GM21447 (cell line): ENCODE data around the gene ZNF138.
"Not testable (repeated sequence)": the region's sequence is repeated elsewhere in the genome, so short reads cannot be mapped to it uniquely, and the experiment has no call there.

Experiments
- ATAC-seq: cut with Tn5 transposase; IDR thresholded peaks from one replicate; pipeline ENCODE4 v1.9.1; 2021; ENCODE audit not compliant: unreplicated experiment

Gene ZNF138

DNA sequence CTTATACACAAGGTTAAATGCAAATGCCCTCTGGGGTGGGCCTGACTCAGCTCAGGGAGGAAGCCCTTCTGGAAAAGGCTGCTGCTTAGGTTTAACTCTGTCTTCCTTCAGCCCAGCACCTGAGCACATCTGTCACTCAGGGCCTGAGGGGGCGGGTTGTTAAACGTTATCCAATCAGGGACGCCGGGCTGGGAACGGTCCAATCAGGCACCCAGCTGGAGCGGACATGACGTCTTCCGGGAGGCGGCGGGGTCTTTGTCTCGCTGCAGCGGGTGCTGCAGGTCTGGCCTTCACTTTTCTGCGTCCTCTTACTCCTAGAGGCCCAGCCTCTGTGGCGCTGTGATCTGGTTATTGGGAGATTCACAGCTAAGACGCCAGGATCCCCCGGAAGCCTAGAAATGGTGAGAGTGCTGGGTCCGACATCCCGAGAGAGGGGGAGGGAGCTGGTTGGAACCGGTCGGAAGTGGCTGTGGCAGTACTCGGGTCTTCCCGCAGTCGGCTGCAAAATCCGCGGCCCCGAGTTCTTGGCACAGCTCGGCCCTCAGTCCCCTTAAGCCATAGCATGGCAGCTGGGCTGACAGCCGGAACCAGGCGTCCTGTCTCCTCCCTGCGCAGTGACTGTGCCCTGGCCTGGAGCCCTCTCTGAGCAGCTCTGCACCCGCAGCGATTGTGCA, at the start of gene ZNF138:
TSS of gene ZNF138 (plus strand) at position 258 of the 674 bp plus-strand sequence. CDS start at position 399, 141 bp downstream.
- peak; percentile 100 for ATAC-seq

DNA sequence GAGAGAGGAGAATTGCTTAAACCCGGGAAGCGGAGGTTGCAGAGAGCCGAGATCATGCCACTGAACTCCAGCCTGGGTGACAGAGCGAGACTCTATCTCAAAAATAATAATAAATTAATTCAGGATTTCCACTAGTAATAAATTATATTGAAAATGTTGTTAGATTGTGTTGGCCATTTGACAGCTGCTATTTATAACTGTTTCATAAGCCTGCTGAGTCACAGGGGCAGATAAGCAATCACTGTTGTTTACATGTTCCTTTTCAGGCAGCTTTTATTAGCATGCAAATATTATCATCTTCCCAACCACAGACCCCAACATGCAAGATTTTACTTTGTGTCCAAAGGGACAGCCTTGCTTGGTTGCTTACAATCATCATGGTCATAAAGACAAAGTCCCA, 49.5 kb upstream of the ZNF138 start:
- no peak for ATAC-seq

DNA sequence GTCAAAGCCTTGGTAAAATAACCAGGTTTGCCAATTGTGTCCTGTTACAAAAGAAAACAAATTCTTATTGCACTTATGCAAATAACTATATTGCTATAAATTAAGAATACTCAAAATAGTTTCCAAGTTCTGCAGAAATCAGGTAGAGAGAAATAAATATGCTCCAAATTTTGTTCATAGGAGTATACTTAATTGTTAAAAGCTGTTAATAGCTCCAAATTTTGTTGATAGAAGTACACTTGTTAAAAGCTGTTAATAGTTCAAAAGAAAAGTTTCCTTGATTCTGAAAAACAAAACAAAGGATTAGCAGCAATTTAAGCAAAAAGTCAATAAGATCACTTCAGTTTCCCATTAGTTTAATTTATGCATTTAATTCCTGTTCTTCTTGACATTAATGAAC, 46.4 kb upstream of the ZNF138 start:
- ATAC-seq, result no peak

DNA sequence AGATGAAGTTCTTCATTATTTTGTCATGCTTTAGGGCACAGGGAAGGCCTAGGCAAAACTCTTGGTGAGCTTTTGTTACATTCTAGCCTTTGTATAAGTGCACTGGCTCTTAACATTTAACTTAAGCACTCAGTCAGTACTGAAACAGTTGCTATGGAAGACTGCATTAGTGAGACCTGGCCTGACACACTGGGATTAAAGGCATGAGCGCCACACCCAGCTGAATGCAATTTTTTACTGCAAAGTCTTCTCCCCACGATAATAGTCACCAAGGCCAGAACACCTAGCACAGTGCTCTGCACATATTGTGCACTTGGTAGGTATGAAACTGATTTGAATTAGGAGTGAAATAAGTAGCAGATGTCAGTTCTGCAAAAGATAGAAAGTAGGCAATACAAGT, 41.2 kb upstream of the ZNF138 start:
- ATAC-seq, result no peak

DNA sequence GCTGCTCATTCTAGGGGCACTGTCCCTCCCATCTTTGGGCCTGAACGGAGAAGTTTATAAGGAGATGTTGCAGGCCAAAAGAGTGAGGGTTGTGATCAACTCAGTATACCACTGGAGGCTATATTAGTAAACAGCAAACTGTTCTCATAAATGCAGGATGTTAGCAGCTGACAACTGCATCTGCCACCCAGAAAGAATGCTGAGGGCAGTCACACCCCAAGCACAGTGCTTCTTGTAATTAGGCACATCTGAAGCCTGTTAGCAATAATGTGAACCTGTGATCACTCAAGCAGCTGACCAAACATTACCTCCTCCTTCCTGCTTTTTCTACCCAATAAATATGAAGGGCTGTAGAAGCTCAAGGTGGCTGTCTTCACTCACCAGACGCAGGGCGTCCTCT, 38.4 kb upstream of the ZNF138 start:
- ATAC-seq, result no peak

DNA sequence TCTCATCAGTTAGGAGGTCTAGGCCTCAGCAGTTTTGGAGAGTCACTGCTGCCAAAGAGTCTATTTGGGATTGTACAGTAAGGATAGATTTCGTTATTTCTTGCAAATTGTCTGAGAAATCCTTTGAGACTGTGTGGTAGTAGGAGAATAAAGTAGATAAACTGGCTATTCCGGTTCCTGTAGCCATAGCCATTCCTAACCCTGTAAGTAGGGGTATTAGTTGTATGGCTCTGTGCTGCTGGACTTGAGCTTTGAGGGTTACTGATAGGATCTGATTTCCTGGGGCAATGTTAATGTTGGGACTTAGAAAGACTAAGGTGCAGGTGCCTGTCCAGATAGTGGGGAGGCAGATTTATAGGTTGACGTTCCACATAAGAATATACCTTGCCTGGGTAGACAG, 36.1 kb upstream of the ZNF138 start:
- no peak for ATAC-seq

DNA sequence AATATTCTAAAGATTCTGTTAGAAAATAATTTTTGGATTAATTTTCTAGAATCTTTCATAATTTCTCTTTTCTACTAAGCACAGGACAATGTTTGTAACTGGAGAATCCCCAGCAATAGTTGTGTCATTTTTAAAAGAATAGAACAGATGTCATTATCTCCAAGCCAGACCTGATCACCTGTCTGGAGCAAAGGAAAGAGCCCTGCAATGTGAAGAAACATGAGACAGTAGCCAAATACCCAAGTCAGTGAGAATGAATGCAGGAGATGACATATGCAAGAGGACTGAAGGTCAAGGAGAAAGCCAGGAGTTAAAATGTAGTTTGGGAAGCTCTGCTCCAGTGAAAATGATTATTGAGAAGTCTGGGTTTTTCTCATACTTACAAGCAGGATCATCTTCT, 25.4 kb upstream of the ZNF138 start:
- ATAC-seq, result no peak

DNA sequence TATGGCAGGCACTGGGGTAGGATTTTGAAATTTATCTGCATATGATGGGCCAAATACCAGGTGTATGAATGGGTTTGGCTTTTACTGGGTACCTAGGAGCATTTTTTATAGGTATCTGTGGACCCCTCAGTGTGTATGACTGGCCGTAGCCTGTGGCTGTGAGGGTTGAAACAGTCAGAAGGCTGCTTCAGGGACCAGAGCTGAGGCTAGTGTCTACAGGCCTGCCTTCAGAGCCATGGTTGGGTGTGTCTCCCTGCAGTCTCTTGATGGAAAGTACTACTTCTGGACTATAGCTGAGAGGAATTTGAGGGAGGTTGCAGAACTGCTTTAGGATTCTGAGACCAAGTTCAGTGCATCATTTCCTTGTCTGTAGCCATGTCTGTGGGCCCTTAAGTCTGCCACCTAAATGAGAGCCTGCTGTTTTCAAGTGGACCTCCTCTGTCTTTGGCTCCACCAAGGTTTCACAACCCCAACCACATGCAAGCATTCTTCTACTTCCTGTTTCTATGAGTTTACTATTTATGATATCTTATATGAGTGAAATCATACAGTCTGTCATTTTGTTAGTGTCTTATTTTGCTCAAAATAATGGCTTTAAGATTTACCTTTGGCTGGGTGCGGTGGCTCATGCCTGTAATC, 19.9 kb upstream of the ZNF138 start:
- no peak for ATAC-seq

DNA sequence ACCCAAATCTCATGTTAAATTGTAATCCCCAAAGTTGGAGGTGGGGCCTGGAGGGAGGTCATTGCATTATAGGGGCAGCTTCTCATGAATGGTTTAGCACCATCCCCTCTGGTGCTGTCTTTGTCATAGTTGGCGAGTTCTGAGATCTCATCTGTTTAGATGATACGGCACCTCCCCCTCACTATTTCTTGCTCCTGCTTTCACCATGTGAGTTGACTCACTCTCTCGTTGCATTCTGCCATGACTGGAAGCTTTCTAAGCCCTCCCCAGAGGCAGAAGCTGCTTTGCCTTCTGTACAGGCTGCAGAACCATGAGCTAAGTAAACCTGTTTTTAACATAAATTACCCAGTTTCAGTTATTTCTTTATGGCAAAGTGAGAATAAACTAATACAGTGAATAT, 18.9 kb upstream of the ZNF138 start:
- no peak for ATAC-seq

DNA sequence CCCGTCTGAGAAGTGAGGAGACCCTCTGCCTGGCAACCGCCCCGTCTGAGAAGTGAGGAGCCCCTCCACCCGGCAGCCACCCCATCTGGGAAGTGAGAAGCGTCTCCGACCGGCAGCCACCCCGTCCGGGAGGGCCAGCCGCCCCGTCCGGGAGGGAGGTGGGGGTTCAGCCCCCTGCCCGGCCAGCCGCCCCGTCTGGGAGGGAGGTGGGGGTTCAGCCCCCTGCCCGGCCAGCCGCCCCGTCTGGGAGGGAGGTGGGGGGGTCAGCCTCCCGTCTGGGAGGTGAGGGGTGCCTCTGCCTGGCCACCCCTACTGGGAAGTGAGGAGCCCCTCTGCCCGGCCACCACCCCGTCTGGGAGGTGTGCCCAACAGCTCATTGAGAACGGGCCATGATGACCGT, 9.4 kb upstream of the ZNF138 start:
- ATAC-seq, result not testable (repeated sequence)

DNA sequence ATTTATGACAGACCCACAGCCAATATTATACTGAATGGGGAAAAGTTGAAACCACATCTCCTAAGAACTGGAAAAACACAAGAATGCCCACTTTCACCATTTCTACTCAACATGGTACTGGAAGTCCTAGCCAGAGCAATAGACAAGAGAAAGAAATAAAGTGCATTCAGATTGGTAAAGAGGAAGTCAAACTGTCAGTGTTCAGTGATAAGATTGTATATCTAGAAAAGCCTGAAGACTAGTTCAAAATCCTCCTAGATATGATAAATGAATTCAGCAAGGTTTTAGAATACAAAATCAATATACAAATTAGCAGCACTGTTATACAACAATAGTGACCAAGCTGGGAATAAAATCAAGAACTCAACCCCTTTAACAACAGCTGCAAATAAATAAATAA, 6.9 kb upstream of the ZNF138 start:
- no peak for ATAC-seq

DNA sequence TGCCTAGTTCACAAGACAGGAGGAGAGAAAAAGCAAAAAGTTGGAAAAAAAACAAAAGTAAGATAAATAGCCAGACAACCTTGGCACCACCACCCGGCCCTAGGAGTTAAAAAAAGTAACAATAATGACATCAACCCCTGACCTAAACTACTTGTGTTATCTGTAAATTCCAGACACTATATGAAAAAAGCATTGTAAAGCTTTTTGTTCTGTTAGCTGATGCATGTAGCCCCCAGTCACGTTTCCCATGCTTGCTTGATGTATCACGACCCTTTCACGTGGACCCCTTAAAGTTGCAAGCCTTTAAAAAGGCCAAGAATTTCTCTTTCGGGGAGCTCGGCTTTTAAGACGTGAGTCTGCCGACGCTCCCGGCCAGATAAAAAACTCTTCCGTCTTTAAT, 5.0 kb upstream of the ZNF138 start:
- not testable (repeated sequence) for ATAC-seq

DNA sequence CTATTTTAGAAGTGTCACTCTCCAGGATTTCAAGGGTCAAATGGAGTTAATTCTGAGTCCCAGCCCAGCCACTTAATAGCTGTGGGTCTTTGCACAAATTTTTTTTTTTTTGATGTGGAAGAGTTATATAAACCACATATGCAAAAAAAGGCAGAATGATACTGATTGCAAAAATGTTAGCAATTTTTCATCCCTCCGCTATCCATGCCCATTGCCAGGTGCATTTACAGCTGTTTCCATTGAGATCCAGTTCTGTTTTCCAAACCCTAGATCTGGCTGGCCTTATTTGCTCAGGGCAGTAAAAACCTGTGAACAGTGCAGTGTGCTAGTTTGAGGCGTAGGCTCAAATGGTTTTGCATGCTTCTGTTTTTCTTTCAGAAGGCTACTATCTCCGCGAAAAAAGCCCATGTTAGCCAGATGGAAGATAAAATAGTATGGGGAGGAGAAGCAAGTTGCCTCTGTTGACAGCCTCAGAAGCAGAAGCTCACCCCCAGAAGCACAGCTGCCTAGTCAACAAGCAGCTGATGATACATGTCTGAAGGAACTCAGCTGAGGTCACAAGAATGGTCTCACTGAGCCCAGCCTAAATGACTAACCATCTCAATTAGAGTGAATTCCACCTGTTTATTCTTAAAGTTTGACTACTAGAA, 997 bp upstream of the ZNF138 start:
- ATAC-seq, result no peak

DNA sequence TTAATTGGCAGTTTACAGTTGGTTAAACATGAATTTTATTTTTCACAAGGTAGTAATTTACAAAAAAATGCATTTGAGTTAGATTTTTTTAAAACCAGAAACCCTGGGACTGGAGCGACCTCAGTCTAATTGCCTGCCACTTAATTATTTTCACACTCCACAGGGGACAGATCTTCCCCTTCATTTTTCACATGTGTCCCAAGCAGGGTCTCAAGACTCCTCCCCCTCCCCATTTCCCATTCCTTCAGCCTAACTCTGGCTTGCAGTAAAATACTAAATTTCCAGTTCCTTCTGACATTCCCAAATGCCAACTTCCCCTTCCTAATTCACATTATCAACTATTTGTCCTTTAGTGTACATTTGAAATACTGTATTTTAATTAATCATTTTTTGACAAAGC, 948 bp downstream of the ZNF138 start:
- ATAC-seq, result no peak

DNA sequence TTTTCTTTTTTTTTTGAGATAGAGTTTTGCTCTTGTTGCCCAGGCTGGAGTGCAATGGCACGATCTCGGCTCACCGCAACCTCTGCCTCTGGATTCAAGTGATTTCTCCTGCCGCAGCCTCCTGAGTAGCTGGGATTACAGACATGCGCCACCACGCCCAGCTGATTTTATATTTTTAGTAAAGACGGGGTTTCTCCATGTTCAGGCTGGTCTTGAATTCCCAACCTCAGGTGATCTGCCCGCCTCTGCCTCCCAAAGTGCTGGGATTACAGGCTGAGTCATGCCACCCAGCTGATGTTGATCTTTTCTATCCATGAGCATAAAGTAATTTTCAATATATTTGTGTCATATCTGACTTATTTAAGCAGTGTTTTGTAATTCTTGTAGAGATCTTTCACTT, 4.9 kb downstream of the ZNF138 start:
- ATAC-seq, result not testable (repeated sequence)

DNA sequence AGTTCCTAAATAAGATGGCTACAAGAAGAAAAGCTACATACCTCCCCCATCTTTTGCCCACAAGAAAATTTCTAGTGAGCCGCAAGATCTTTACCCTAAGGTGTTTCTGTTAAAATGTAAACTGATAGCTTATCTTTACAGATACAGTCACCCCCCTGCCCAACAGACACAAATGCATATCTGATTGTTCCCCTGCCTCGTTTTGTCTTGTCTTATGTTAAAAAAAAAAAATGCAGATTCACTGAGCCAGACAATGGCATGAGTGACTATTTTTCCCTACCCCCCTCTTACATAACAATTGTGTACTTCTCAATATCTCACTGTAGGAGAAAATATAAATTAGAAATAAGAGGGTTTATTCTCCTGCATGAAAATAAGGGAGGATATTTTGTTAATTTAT, 8.5 kb downstream of the ZNF138 start:
- no peak for ATAC-seq

DNA sequence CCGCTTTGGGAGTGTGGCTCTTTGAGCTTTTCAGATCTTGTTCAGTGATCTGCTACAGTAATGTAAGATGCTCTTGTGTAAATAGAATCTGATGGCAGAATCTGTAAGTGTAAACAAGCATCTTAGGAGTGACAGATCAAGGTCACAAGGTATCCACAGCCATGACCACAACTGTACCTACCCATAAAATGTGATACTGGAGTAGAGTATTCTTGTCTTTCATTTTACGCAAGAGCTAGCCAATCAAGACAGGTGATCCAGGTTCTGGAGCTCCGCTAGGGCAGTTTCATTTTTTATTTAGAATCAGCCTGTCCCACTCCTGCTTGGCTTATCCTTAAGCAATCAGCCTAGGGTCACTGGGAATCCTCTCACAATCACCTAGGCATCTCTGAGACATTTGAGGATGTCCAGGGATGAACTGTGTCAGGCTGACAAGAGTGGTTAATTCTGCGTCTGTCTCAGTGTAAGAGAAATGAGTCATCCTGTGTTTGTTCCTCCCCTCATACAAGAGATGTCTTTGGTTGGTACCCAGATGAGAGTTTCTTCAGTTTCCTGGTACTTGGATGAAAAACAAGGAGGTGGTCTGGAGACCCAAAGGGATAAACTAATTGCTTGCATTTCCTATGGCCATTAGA, 13.6 kb downstream of the ZNF138 start:
- ATAC-seq, result no peak

DNA sequence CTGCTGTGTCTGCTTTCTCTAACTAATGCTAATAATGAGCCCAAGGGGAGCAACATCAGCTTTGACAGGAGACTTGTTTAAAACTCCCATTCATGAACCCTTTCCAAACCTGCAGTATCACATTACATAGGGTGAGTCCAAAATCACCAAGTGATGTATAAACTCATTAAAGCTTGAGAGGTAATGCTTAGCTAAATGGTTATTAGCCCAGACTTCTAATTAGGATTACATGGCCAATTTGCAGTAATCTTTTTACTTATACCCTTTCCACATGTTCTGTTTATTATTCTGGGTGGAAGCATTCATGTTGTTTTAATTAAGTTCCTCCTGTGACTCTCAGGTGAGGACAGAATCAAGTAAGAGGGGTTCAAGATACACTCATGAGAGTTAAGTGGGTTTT, 17.5 kb downstream of the ZNF138 start:
- no peak for ATAC-seq

DNA sequence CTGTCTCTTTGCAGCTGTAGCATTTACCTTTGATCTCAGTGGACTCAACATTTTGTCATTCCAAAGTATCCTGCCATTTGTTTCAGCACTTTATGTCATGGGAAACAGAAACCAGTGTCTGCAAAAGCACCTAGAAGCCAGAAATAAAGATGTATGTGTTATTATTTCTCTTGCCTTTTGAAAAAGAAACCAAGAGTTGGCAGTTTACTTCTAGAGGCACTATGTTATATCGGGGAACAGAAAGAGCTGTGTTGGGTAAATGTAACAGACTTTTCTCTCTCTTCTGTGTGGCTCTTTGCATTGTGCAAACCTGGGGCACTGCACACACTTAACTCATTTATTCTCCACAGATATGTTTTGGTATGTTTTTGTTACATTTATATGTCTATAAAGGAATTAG, 36.7 kb downstream of the ZNF138 start:
- ATAC-seq, result no peak

DNA sequence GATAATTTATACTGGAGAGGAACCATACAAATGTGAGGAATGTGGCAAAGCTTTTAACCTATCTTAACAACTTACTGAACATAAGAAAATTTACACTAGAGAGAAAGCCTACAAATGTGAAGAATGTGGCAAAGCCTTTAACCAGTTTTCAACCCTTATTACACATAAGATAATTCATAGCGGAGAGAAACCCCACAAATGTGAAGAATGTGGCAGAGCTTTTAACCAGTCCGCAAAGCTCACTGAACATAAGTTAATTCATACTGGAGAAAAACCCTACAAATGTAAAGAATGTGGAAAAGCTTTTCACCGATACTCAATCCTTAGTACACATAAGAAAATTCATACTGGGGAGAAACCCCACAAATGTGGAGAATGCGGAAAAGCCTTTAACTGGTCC, 37.9 kb downstream of the ZNF138 start:
- ATAC-seq, result no peak

DNA sequence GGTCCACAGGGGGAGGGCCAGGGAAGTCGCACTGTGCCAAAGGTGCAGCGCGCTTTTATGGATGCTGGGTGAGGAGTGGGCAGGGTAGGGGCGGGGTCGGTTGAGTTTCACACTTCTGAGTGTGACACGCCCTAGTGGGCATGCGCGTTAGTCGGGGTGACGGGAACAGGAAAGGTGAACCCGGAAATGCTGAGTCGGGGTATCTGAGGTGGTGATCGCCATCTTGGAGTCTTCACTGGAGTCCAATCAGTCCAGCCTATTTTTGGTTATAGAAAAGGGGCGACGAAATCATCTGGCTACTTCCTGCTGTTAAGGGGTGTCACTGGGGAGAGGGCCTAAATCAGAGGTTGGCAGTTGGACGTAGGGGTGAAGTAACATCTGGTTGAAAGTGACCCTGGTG, 40.8 kb downstream of the ZNF138 start:
- ATAC-seq, result no peak

DNA sequence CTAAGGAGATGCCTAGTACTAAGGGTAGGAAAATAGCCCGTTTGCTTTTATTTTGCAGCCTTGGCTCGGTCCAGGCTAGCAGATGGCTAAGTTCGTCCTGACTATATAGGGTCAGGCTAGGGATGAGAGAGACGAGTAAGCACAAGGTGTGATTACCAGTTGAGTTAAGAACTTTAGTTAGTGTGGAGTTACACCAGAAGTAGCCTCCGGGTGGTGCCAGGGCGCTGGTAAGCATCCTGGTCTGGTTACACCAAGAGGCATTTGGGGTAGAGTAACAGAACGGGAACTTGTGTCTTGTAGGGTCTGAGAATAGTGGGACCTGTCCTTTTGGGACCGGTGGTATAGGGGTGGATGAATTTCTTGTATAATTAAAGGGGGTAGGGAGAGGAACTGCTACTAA, 41.6 kb downstream of the ZNF138 start:
- not testable (repeated sequence) for ATAC-seq
